SK-N-SH (cell line): Measurements from ENCODE around the gene SNCG. TPM values are rescaled to one million over a fixed set of nuclear protein-coding genes. Genes with fewer than 3 reads are reported as not detected.

Source experiments
- CTCF ChIA-PET: fragments of 300-600, 350-600 bp; formaldehyde crosslinking; extraction: SDS; loops from one replicate; lab custom pipeline; 2021; lab: Yijun Ruan, JAX
- POLR2A ChIA-PET: fragments of 350-600 bp; sonication (Branson Sonifier 250); formaldehyde crosslinking; extraction: SDS; loops from one replicate; lab custom pipeline; 2020; ENCODE audit warnings: antibody characterized with exemption, inconsistent platforms; lab: Yijun Ruan, JAX
- DNase-seq: peaks from one replicate; pipeline ENCODE4 v3.0.0; 2012
- H2AFZ ChIP-seq: fragments of 200-600 bp; sonication (generic); 2 replicates; pipeline ENCODE4 v1.8.1; 2016; ENCODE audit warnings: antibody characterized with exemption, mild to moderate bottlenecking, low read depth
- H3F3A ChIP-seq: fragments of 200-600 bp; sonication (generic); replicated peaks from 2 replicates; pipeline ENCODE3; 2016; ENCODE audit warnings: antibody characterized with exemption, mild to moderate bottlenecking; ENCODE audit not compliant: insufficient read depth
- H3K27ac ChIP-seq, 2 experiments: fragments of 200-500 bp in 1 of 2; fragments of 200-600 bp in 1 of 2; sonication (Bioruptor generic) in 1 of 2; sonication (generic), shearing (Covaris generic) in 1 of 2; 2 replicates each; pipeline versions ENCODE4 v1.5.1 to v1.6.1; 2014 to 2016; ENCODE audit warnings: low read depth in 2 of 2, inconsistent platforms in 1 of 2, low read length in 1 of 2, mild to moderate bottlenecking in 1 of 2, mixed read lengths in 1 of 2
- H3K27me3 ChIP-seq: fragments of 200-600 bp; sonication (generic), shearing (Covaris generic); 2 replicates; pipeline ENCODE4 v1.6.1; 2016; ENCODE audit warnings: mixed run types; ENCODE audit not compliant: insufficient read depth
- H3K36me3 ChIP-seq, 2 experiments: fragments of 200-500 bp in 1 of 2; fragments of 200-600 bp in 1 of 2; sonication (Bioruptor generic) in 1 of 2; sonication (generic) in 1 of 2; replicated peaks in 1 of 2; 2 replicates each; pipeline versions ENCODE3 to v1.5.1; 2014 to 2016; ENCODE audit warnings: low read length in 1 of 2, mild to moderate bottlenecking in 1 of 2; ENCODE audit not compliant: insufficient read depth in 2 of 2, control insufficient read depth in 1 of 2
- H3K4me1 ChIP-seq, 2 experiments: fragments of 200-500 bp in 1 of 2; fragments of 200-600 bp in 1 of 2; sonication (Bioruptor generic) in 1 of 2; sonication (generic), shearing (Covaris generic) in 1 of 2; 2 replicates each; pipeline versions ENCODE4 v1.5.1 to v1.6.1; 2014 to 2016; ENCODE audit warnings: low read depth in 1 of 2, low read length in 1 of 2, mixed run types in 1 of 2; ENCODE audit not compliant: insufficient read depth in 2 of 2, control insufficient read depth in 1 of 2
- H3K4me2 ChIP-seq: fragments of 200-600 bp; sonication (generic), shearing (Covaris generic); 2 replicates; pipeline ENCODE4 v1.6.1; 2017; ENCODE audit warnings: mixed run types
- H3K4me3 ChIP-seq, 2 experiments: fragments of 200-500 bp in 1 of 2; fragments of 200-600 bp in 1 of 2; sonication (Bioruptor generic) in 1 of 2; sonication (generic), shearing (Covaris generic) in 1 of 2; 2 replicates each; pipeline versions ENCODE4 v1.5.1 to v1.8.1; 2014 to 2016; ENCODE audit warnings: low read depth in 2 of 2, inconsistent platforms in 1 of 2, low read length in 1 of 2, mild to moderate bottlenecking in 1 of 2, mixed read lengths in 1 of 2, moderate library complexity in 1 of 2
- H3K79me2 ChIP-seq: fragments of 200-600 bp; sonication (generic); 2 replicates; pipeline ENCODE4 v1.8.1; 2017; ENCODE audit warnings: mild to moderate bottlenecking; ENCODE audit not compliant: insufficient read depth
- H3K9ac ChIP-seq: fragments of 200-600 bp; sonication (generic); 2 replicates; pipeline ENCODE4 v1.6.1; 2017; ENCODE audit warnings: mixed run types
- H3K9me2 ChIP-seq: fragments of 200-600 bp; sonication (generic); 2 replicates; pipeline ENCODE4 v1.6.1; 2017; ENCODE audit warnings: mixed run types
- H3K9me3 ChIP-seq: fragments of 200-600 bp; sonication (generic); 2 replicates; pipeline ENCODE4 v1.6.1; 2017; ENCODE audit warnings: mixed run types, mild to moderate bottlenecking, moderate library complexity
- H4K20me1 ChIP-seq: fragments of 200-600 bp; sonication (generic); 2 replicates; pipeline ENCODE4 v1.6.1; 2017; ENCODE audit warnings: mild to moderate bottlenecking, mixed run types; ENCODE audit not compliant: insufficient read depth
- CHD2 ChIP-seq: fragments of 150-350 bp; IDR thresholded peaks from 2 replicates; pipeline ENCODE4 v1.6.1; 2018; ENCODE audit warnings: low read length; ENCODE audit not compliant: partially characterized antibody
- ELF1 ChIP-seq: IDR thresholded peaks from 2 replicates; pipeline ENCODE4 v1.4.0; 2012
- EP300 ChIP-seq, 2 experiments: IDR thresholded peaks; 2 replicates each; pipeline versions ENCODE4 v1.4.0 to v1.6.1; 2012; ENCODE audit warnings: borderline replicate concordance in 1 of 2, low read depth in 1 of 2, low read length in 1 of 2
- EZH2phosphoT487 ChIP-seq: fragments of 200-600 bp; sonication (generic); IDR thresholded peaks from 2 replicates; pipeline ENCODE4 v1.6.1; 2017; ENCODE audit warnings: low read depth, mixed run types, mild to moderate bottlenecking, antibody characterized with exemption, moderate library complexity, borderline replicate concordance
- FOSL2 ChIP-seq: IDR thresholded peaks from 2 replicates; pipeline ENCODE4 v1.4.0; 2012; ENCODE audit warnings: low read depth, mild to moderate bottlenecking, moderate library complexity, borderline replicate concordance
- FOXJ3 ChIP-seq: sonication (generic); formaldehyde crosslinking; IDR thresholded peaks from 2 replicates; pipeline ENCODE4 v1.5.1; 2020; ENCODE audit warnings: mild to moderate bottlenecking, missing genetic modification reagents
- GATA2 ChIP-seq: sonication (generic); formaldehyde crosslinking; IDR thresholded peaks from 2 replicates; pipeline ENCODE4 v1.5.0; 2020; ENCODE audit warnings: mild to moderate bottlenecking, missing genetic modification reagents
- MEF2A ChIP-seq: IDR thresholded peaks from 2 replicates; pipeline ENCODE4 v1.4.0; 2012; ENCODE audit warnings: low read depth, borderline replicate concordance
- MXI1 ChIP-seq: IDR thresholded peaks from 2 replicates; pipeline ENCODE4 v1.6.1; 2012; ENCODE audit warnings: mild to moderate bottlenecking, low read depth, low read length, improper control_type of control experiment
- POLR2AphosphoS5 ChIP-seq: IDR thresholded peaks from 2 replicates; pipeline ENCODE4 v1.6.1; 2012; ENCODE audit warnings: low read depth, low read length
- RAD21 ChIP-seq: IDR thresholded peaks from 2 replicates; pipeline ENCODE4 v1.6.1; 2012; ENCODE audit warnings: mild to moderate bottlenecking, low read length
- RCOR1 ChIP-seq: fragments of 150-350 bp; IDR thresholded peaks from 2 replicates; pipeline ENCODE4 v1.6.1; 2017; ENCODE audit warnings: antibody characterized with exemption, low read length
- RFX5 ChIP-seq: IDR thresholded peaks from 2 replicates; pipeline ENCODE4 v1.6.1; 2012; ENCODE audit warnings: mild to moderate bottlenecking, improper control_type of control experiment, low read length
- RXRA ChIP-seq: IDR thresholded peaks from 2 replicates; pipeline ENCODE4 v1.4.0; 2012; ENCODE audit warnings: low read depth, mild to moderate bottlenecking, borderline replicate concordance
- SIN3A ChIP-seq: IDR thresholded peaks from 2 replicates; pipeline ENCODE4 v1.6.1; 2012; ENCODE audit warnings: low read depth, mild to moderate bottlenecking, low read length, moderate library complexity, borderline replicate concordance
- TCF12 ChIP-seq: IDR thresholded peaks from 2 replicates; pipeline ENCODE4 v1.4.0; 2012
- TEAD4 ChIP-seq: IDR thresholded peaks from 2 replicates; pipeline ENCODE4 v1.4.0; 2012; ENCODE audit warnings: mild to moderate bottlenecking, borderline replicate concordance; ENCODE audit not compliant: insufficient read depth
- WGBS: methylation state at CpG from one replicate; pipeline ENCODE4 v1.1.6; 2017; ENCODE audit warnings: low lambda C conversion rate; 5-methylcytosine and 5-hydroxymethylcytosine counted together
- polyA plus RNA-seq, 3 experiments: library from polyadenylated mRNA; depleted of rRNA; stranded (reverse); fragments of >200 nt; gene quantifications; 2 replicates each; pipeline ENCODE4 v1.2.3, GENCODE V29; 2012
- TF ChIP-seq, protein P1 (sequence below): fragments of 150-350 bp; IDR thresholded peaks from 2 replicates; pipeline ENCODE4 v1.6.1; 2016; ENCODE audit warnings: mild to moderate bottlenecking, low read depth, low read length
- TF ChIP-seq, protein P2 (sequence below): fragments of 200-600 bp; sonication (generic); IDR thresholded peaks from 2 replicates; pipeline ENCODE4 v1.6.1; 2017; ENCODE audit warnings: antibody characterized with exemption, mild to moderate bottlenecking, moderate library complexity
- TF ChIP-seq, protein P3 (sequence below): IDR thresholded peaks from 2 replicates; pipeline ENCODE4 v1.6.1; 2012; ENCODE audit warnings: mild to moderate bottlenecking, low read depth, low read length, moderate library complexity

The SNCG gene
- polyA plus RNA-seq, 1 of the 3 experiments (the other 2 are of a cell fraction): 4.3 TPM

DNA sequence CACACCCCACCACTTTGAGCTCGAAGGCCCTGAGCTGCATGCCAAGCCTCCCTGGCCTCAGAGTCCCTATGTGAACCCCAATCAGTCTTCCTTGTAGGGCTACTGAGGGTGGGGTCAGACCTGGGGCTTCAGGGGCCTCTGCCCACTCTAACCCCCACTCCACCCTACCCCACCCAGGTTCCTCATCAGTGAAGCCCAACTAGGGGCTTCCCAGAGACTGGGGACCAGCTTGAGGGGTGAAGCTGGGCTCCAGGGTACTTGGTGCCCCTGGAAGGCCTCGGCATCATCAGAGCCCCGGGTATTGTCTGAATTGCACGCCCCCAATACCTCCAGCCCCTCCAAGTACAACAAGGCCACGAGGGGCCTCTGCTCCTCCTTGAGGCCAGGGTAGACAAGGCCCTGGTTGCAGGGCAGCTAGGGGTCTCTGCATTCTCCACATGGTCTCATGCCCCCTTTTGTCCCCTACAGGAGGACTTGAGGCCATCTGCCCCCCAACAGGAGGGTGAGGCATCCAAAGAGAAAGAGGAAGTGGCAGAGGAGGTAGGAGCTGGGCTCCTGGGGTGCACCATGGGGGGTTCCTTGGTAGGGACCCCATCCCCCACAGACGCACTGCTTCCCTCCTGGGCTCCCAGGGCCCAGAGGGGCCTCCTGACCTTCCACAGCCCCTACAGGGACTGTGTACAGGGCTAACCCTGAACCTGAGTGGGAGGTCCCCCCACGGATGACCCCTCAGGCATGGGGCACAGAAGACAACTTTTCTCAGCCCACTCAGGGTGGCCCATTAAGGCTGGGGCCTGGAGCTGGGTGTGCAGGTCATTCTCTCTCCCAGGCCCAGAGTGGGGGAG lies 4.0 kb downstream of the SNCG start:
- H3K27ac ChIP-seq: no peak overlapping the region
- DNase-seq: no peak
- H3K79me2 ChIP-seq: no peaks in the 10 kb centered on the region
- peaks cover 6 to 11% of the 10 kb centered on the region in 2 experiments; a peak in 2 of 4 replicates for H3K4me1 ChIP-seq
- no peak overlapping the region for H3K9ac ChIP-seq
- no peaks in the 10 kb centered on the region for H3K27me3 ChIP-seq
- no peak overlapping the region for H3K4me2 ChIP-seq
- 83% methylated on average over 2 of the region's 7 CpGs for WGBS
- POLR2A ChIA-PET: no interaction called here
- CTCF ChIA-PET: interaction anchor here (1.5 kb wide), 1 partner anchor 24 kb away, joined by 5 read pairs; no protein-coding TSS in a partner anchor
- no peak overlapping the region for H3K4me3 ChIP-seq
- no peaks in the 10 kb centered on the region for H3K9me2 ChIP-seq
- H3K36me3 ChIP-seq: no peaks in the 10 kb centered on the region
- no peaks in the 10 kb centered on the region for H3K9me3 ChIP-seq
- no peaks in the 10 kb centered on the region for H3F3A ChIP-seq
- no peaks in the 10 kb centered on the region for H4K20me1 ChIP-seq
- H2AFZ ChIP-seq: no peak overlapping the region
- TF ChIP-seq SIN3A (no peak), RAD21 (no peak), TEAD4 (no peak), TCF12 (no peak), GATA2 (CRISPR knock-in tag) (no peak), FOXJ3 (no peak), RCOR1 (no peak), RXRA (no peak), MEF2A (no peak), POLR2AphosphoS5 (no peak), EZH2phosphoT487 (no peak), RFX5 (no peak)
- TF ChIP-seq, protein P1, sequence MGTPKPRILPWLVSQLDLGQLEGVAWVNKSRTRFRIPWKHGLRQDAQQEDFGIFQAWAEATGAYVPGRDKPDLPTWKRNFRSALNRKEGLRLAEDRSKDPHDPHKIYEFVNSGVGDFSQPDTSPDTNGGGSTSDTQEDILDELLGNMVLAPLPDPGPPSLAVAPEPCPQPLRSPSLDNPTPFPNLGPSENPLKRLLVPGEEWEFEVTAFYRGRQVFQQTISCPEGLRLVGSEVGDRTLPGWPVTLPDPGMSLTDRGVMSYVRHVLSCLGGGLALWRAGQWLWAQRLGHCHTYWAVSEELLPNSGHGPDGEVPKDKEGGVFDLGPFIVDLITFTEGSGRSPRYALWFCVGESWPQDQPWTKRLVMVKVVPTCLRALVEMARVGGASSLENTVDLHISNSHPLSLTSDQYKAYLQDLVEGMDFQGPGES: no peak

DNA sequence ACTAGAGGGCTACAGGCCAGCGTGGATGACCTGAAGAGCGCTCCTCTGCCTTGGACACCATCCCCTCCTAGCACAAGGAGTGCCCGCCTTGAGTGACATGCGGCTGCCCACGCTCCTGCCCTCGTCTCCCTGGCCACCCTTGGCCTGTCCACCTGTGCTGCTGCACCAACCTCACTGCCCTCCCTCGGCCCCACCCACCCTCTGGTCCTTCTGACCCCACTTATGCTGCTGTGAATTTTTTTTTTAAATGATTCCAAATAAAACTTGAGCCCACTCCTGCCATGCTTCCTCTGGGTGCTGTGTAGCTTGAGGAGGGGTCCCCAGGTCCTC lies 4.5 kb downstream of the SNCG start:
- H3K27ac ChIP-seq: no peak overlapping the region
- no peak overlapping the region for H3K4me3 ChIP-seq
- H3K79me2 ChIP-seq: no peaks in the 10 kb centered on the region
- H3F3A ChIP-seq: no peaks in the 10 kb centered on the region
- no peaks in the 10 kb centered on the region for H3K9me3 ChIP-seq
- H3K4me2 ChIP-seq: no peak overlapping the region
- POLR2A ChIA-PET: no interaction called here
- H4K20me1 ChIP-seq: no peaks in the 10 kb centered on the region
- H3K9me2 ChIP-seq: no peaks in the 10 kb centered on the region
- 88% methylated on average over 7 of the region's 7 CpGs for WGBS
- no peaks in the 10 kb centered on the region for H3K36me3 ChIP-seq
- no peak overlapping the region for H2AFZ ChIP-seq
- CTCF ChIA-PET: interaction anchor here (1.4 to 1.5 kb wide), 2 partner anchors 23 to 24 kb away, joined by 4 to 5 read pairs; no protein-coding TSS in a partner anchor
- peaks cover 6 to 11% of the 10 kb centered on the region in 2 experiments; a peak in 2 of 4 replicates for H3K4me1 ChIP-seq
- H3K9ac ChIP-seq: no peak overlapping the region
- H3K27me3 ChIP-seq: no peaks in the 10 kb centered on the region
- DNase-seq: no peak
- TF ChIP-seq MXI1: no peak
- TF ChIP-seq, protein P2, sequence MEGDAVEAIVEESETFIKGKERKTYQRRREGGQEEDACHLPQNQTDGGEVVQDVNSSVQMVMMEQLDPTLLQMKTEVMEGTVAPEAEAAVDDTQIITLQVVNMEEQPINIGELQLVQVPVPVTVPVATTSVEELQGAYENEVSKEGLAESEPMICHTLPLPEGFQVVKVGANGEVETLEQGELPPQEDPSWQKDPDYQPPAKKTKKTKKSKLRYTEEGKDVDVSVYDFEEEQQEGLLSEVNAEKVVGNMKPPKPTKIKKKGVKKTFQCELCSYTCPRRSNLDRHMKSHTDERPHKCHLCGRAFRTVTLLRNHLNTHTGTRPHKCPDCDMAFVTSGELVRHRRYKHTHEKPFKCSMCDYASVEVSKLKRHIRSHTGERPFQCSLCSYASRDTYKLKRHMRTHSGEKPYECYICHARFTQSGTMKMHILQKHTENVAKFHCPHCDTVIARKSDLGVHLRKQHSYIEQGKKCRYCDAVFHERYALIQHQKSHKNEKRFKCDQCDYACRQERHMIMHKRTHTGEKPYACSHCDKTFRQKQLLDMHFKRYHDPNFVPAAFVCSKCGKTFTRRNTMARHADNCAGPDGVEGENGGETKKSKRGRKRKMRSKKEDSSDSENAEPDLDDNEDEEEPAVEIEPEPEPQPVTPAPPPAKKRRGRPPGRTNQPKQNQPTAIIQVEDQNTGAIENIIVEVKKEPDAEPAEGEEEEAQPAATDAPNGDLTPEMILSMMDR: no peak
- no peak for TF ChIP-seq RCOR1
- no peak for TF ChIP-seq CHD2
- no peak for TF ChIP-seq ELF1
- TF ChIP-seq, protein P3, sequence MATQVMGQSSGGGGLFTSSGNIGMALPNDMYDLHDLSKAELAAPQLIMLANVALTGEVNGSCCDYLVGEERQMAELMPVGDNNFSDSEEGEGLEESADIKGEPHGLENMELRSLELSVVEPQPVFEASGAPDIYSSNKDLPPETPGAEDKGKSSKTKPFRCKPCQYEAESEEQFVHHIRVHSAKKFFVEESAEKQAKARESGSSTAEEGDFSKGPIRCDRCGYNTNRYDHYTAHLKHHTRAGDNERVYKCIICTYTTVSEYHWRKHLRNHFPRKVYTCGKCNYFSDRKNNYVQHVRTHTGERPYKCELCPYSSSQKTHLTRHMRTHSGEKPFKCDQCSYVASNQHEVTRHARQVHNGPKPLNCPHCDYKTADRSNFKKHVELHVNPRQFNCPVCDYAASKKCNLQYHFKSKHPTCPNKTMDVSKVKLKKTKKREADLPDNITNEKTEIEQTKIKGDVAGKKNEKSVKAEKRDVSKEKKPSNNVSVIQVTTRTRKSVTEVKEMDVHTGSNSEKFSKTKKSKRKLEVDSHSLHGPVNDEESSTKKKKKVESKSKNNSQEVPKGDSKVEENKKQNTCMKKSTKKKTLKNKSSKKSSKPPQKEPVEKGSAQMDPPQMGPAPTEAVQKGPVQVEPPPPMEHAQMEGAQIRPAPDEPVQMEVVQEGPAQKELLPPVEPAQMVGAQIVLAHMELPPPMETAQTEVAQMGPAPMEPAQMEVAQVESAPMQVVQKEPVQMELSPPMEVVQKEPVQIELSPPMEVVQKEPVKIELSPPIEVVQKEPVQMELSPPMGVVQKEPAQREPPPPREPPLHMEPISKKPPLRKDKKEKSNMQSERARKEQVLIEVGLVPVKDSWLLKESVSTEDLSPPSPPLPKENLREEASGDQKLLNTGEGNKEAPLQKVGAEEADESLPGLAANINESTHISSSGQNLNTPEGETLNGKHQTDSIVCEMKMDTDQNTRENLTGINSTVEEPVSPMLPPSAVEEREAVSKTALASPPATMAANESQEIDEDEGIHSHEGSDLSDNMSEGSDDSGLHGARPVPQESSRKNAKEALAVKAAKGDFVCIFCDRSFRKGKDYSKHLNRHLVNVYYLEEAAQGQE: no peak
- TF ChIP-seq RAD21: no peak
- no peak for TF ChIP-seq EP300 (IDR thresholded peaks at IDR 0.05; ENCODE audit: borderline replicate concordance in 1 of 2, low read depth in 1 of 2, low read length in 1 of 2)
- TF ChIP-seq MEF2A: no peak
- no peak for TF ChIP-seq EZH2phosphoT487
- no peak for TF ChIP-seq TEAD4
- no peak for TF ChIP-seq FOSL2
